ENCODE measurements around the gene RFPL1.
A peak's percentile ranks its signal among the peaks of the same experiment; 100 is the strongest.
"Not testable (repeated sequence)": the region's sequence is repeated elsewhere in the genome, so short reads cannot be mapped to it uniquely, and the experiment has no call there.

The RFPL1 gene

DNA sequence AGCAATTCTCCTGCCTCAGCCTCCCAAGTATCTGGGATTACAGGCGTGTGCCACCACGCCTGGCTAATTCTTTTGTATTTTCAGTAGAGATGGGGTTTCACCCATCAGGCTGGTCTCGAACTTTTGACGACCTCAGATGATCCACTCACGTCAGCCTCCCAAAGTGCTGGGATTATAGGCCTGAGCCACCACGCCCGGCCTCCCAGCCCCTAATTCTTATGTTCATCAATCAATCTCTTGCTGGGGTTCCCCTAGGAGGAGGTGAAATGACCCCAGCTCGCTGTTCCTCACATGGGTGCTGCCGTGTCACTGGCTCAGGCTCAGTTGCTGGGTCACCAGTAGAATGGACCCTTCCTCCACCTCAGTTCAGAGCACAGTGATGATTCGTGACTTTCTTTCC lies at the start of gene RFPL1:
Gene RFPL1 (plus strand): TSS at position 301 of the 400 bp plus-strand sequence.
- H3K27ac ChIP-seq, result not testable (repeated sequence)

DNA sequence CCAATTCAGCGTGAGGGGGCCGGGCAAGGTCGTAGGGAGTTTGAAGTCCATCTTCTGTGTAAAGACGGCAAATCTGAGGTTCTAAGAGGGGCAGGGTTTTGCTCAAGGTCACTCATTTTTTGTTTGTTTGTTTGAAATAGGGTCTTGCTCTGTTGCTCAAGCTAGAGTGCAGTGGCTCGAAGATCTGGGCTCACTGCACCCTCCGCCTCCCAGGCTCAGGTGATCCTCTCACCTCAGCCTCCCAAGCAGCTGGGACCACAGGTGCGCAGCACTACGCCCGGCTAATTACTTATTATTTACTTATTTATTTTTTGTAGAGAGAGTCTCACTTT lies 49.7 kb upstream of the RFPL1 start:
- peak overlapping the region; percentile 90 for H3K27ac ChIP-seq

DNA sequence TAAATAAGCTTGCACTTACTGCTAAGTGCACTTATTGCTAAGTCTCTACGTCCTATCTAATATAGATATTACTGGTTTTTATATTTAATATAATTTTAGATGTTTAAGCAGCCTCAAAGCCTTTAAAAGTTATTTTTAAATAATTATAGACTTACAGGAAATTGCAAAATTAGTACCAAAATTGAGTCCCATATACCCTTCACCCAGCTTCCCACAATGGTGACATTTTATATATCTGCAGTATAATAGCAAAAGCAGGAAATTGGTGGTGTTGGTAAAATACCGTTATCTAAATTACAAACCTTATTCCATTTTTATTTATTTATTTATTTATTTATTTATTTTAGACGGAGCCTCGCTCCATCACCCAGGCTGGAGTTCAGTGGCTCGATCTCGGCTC lies 48.1 kb upstream of the RFPL1 start:
- TF ChIP-seq, protein P1, sequence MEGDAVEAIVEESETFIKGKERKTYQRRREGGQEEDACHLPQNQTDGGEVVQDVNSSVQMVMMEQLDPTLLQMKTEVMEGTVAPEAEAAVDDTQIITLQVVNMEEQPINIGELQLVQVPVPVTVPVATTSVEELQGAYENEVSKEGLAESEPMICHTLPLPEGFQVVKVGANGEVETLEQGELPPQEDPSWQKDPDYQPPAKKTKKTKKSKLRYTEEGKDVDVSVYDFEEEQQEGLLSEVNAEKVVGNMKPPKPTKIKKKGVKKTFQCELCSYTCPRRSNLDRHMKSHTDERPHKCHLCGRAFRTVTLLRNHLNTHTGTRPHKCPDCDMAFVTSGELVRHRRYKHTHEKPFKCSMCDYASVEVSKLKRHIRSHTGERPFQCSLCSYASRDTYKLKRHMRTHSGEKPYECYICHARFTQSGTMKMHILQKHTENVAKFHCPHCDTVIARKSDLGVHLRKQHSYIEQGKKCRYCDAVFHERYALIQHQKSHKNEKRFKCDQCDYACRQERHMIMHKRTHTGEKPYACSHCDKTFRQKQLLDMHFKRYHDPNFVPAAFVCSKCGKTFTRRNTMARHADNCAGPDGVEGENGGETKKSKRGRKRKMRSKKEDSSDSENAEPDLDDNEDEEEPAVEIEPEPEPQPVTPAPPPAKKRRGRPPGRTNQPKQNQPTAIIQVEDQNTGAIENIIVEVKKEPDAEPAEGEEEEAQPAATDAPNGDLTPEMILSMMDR (conservative IDR thresholded peaks at IDR 0.05), result no peak
- no peak for TF ChIP-seq ZFX (IDR thresholded peaks at IDR 0.05)
- no peak overlapping the region for H3K27ac ChIP-seq

More for the DNA sequence above, 49.7 kb upstream of the RFPL1 start:
- TF ChIP-seq, protein P1 (conservative IDR thresholded peaks at IDR 0.05), result no peak
- no peak for TF ChIP-seq ZFX (IDR thresholded peaks at IDR 0.05)

DNA sequence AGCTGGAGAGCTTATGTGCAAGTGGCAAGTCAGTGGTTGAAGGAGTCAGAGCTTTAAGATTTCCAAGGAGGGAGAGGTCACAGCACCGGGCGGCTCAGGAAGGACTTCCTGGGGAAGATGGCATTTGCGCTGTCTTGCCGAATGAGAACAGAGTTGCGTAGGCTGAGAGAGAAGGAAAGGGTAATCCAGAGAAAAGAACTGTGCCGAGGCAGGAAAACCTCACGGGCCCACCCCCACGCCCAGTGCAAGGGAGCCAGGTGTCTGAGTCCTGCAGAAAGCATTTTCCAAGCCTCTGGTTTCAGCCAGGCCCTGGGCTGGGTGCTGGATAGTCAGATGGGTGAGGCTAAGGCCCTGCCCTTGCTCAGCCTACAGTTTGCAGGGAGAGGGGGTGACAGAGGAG lies 46.8 kb upstream of the RFPL1 start:
- TF ChIP-seq, protein P1 (conservative IDR thresholded peaks at IDR 0.05), result no peak
- TF ChIP-seq ZFX (IDR thresholded peaks at IDR 0.05), result no peak

DNA sequence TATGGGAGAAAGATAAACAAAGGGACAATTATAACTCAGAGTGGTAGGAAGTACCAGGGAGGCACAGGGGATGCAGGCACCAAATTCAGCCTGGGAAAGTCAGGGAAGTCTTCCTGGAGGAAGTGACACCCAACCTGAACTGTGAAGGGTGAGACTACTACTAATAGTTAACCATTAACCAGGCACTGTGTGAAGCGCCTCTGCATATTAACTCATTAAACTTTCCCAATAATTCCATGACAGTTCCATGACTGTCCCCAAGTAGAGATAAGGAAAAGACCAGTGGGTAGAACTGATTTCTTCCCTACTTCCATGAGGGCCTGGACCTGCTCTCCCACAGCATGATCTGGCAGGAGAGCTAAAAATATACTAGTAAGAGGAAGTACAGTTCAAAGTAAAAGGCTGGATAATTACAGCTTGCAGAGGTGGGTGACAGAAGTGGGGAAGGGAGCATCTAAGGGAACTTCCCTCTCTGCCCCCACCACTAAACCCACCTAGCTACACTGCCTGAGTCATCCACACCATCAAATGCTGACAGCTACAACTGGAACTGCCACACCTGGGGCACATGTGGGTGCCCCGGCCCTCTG lies 45.3 kb upstream of the RFPL1 start:
- TF ChIP-seq, protein P1 (conservative IDR thresholded peaks at IDR 0.05), result no peak
- no peak for TF ChIP-seq ZFX (IDR thresholded peaks at IDR 0.05)
- no peak overlapping the region for H3K27ac ChIP-seq

More for the DNA sequence above, 46.8 kb upstream of the RFPL1 start:
- no peak overlapping the region for H3K27ac ChIP-seq

DNA sequence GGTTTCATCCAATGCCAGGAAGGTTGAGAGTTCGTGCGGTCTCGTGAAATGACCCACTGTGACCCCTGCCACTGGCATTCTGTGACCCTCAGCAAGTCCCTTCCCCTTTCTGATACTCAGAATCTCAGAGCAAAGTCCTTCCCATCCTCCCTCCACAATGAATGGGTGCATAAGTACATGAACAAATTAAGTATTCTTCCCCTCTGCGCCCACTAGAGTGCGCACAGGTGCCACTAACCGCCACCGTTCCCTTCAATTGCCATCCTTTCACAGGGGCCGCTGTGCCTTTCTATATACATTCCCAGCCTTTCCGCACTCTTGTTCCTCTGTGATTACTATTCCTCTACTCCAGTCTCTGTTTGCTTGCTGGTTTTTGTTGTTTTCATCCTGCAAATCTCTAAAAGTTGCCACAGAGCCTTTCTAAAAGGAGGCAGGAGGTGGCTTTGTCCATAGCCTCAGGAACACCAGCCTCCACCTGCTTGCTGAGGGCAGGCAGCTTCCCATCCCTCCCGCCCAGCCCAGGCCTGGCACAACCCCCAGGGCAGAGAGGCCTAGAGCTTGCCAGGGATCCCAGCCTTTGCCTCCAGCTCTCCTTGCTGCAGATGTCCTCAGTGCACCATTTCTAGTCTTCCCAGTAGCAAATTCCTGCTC lies 43.3 kb upstream of the RFPL1 start:
- no peak for TF ChIP-seq ZFX (IDR thresholded peaks at IDR 0.05)
- TF ChIP-seq, protein P1 (conservative IDR thresholded peaks at IDR 0.05), result peak; percentile 94
- H3K27ac ChIP-seq, result no peak overlapping the region

DNA sequence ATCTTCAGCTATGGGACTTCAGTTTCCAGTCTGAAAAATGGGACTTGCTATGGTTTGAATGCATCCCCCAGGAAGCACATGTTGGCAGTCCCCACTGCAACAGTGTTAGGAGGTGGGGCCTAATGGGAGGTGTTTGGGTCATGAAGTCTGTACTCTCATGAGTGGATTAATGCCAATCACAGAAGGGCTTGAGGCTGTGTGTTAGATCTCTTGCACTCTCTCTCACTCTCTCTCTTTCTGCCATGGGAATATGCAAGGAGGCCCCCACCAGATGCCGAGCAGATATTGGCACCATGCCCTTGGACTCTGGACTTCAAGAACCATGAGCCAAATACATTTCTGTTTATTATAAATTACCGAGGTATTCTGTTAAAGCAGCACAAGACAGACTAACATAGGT lies 42.3 kb upstream of the RFPL1 start:
- H3K27ac ChIP-seq, result no peak overlapping the region
- TF ChIP-seq, protein P1 (conservative IDR thresholded peaks at IDR 0.05), result no peak
- TF ChIP-seq ZFX (IDR thresholded peaks at IDR 0.05), result no peak

DNA sequence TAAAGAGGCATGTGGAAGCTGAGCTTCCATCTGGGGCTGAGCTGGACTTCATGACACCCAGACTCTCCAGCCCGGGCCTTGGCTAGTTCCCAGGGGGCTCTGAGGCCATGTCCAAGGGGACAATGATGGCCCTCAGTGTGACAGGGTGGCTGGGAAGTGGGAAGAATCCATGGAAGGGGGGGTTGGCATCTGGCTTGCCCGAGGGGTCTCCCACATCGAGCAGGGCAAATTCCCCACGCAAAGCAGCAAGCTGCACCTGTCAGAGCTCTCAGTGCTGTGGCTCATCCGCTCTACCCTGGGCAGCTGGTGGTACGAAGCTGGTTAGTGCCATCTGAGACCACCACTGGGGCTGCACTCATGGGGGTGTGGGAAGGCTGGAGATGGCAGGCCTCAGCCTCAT lies 40.6 kb upstream of the RFPL1 start:
- H3K27ac ChIP-seq, result no peak overlapping the region

More for the DNA sequence above, 40.6 kb upstream of the RFPL1 start:
- TF ChIP-seq, protein P1 (conservative IDR thresholded peaks at IDR 0.05), result no peak
- TF ChIP-seq ZFX (IDR thresholded peaks at IDR 0.05), result no peak

Measured in C4-2B (cell line).